ENCODE results near the gene ARHGEF17. TPM values are rescaled to one million over a fixed set of nuclear protein-coding genes. Genes with fewer than 3 reads are reported as not detected.
"Not testable (repeated sequence)": the region's sequence is repeated elsewhere in the genome, so short reads cannot be mapped to it uniquely, and the experiment has no call there.

Gene ARHGEF17
- total RNA-seq, 1 experiment from 2014 or later = 19.9 TPM

DNA sequence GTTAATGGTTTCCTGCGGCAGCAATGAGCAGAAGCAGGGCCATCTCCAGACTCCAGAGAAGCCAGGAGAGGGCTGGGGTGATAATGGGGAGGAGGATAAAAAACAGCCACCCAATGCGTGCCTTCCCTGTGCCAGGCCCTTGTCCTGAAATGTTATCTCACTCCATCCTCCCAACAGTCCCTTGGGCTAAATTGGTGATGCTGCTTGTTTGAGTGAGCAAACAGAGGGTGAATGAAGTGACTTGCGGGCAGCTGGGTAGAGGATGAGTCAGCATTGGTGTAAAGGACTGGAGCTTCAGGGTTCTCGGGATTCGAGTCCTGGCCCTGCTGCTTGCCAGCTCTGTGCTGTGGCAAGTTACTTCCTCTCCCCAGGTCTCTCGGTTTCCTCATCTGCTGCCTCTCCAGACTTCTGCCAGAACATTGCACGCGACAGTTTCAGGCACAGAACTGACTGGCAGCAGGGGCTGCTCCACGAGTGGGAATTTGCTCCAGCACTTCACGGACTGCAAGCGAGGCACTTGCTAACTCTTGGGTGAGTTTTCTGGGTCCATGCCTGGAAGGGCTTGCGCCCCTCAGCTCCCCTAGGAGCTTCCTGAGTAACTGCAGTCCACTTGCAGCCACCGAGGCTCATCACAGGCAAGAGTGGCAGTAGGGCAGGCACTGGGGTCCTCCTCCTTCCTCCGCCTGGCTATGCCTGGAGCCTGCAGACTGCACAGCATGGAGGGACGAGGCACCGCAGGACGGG, 36.0 kb upstream of the ARHGEF17 start, which contains the start of gene P2RY6:
Gene P2RY6, plus strand, starts transcription at position 403 of the 744 bp plus-strand sequence. CDS start 24,181 bp downstream, outside the sequence.
- in situ Hi-C loops (cut with HindIII; ENCODE audit: low sequenced_read_pairs) = no loop called here
- DNase-seq (ENCODE audit: low spot score) = no peak

DNA sequence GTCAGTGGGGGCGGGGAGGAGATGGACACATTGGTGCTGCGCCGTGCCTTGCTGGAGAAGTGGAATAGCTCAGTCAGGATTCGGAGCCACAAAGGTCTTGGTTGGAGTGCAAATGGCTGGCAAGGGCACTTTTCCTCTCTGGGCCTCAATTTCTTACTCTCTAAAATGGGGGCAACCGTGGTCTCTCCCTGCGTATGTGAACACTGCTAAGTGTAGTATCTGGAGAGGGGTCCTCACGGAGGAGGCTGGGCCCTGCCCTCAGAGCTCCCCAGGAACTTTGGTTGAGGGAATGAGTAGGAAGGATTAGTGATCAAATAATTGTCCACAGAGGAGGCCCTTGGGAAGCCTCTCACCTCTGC, 35.4 kb upstream of the ARHGEF17 start:
- no peak for DNase-seq (ENCODE audit: low spot score)
- in situ Hi-C loops (cut with HindIII; ENCODE audit: low sequenced_read_pairs) = no loop called here

DNA sequence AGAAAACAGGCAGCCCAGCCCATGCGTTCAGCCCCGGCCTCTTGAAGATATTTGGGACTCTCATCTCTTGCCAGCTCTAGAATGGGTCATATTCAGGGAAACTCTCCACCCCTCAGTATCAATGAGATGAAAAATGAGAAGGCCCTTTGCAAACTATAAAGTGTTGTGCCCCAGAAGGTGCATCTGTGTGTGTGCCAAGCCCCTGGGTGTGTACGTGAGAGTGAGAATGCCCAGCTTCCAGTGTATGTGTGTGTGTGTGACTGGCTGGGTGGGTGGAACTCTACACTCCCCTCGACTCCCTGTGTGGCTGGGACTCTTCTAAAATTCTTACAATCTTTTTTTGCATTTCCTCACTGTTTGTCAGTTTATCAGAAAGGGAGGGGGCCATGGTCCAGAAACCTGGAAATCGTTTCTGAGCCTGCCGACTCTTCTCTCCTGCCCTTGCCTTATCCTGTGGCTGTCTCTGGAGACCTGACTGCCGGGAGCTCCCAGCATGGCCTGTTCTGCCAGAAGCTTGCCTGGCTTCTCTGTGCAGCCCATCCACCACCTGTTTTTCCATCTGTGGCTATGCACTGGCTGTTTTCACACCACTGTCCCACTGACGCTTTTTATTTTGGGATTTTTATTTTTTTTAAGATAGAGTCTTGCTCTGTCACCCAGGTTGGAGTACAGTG, 34.7 kb upstream of the ARHGEF17 start:
- in situ Hi-C loops (cut with HindIII; ENCODE audit: low sequenced_read_pairs) = no loop called here
- no peak for DNase-seq (ENCODE audit: low spot score)

DNA sequence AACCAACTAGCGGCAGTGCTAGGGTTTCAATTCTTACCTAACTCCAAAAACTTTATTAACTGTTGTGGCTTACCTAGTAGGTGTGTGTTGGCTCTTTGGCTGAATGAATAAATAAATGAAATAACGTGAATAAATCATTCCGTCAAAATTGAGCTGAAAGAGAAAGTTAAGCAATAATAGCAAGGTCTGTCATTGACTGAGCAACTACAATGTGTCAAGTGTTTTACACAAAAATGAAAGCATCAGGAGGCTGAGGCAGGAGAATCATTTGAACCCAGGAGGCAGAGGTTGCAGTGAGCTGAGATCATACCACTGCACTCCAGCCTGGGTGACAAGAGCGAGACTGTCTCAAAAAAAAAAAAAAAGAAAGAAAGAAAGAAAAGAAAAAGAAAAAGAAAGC, 33.9 kb upstream of the ARHGEF17 start:
- in situ Hi-C loops (cut with HindIII; ENCODE audit: low sequenced_read_pairs) = not testable (repeated sequence)

DNA sequence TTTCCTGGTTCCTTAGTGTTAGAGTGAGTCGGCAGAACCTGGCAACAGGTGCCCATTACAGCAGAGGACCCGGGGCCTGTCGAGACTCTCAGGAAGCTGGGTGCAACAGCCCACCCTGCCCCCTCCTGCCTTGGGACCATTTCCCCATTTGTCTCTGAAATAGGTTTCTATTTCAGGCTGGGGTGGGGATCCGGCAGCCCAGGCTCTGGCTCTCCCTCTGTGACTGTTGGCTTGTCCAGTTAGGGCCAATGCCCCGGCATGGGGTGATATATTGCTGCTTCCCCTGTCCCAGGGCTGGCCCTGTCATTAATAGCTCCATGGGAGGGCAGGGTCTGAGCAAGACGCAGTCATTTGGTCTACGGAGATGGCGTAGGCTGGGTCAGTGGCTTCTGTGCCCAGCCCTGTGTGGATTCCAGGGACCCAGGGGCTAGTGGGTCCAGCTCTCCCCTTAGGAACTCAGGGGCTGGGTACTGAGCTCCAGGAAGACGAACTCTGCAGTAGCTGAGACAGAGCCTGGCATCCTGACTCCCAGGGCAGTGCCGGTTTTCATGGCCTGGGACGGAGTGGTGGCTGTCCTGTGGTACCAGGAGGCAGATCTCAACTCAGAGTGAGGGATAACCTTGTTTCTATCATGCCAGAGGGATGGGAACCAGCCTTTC, 33.2 kb upstream of the ARHGEF17 start:
- no peak for DNase-seq (ENCODE audit: low spot score)
- in situ Hi-C loops (cut with HindIII; ENCODE audit: low sequenced_read_pairs) = no loop called here

More for the DNA sequence above, 33.9 kb upstream of the ARHGEF17 start:
- not testable (repeated sequence) for DNase-seq (ENCODE audit: low spot score)

DNA sequence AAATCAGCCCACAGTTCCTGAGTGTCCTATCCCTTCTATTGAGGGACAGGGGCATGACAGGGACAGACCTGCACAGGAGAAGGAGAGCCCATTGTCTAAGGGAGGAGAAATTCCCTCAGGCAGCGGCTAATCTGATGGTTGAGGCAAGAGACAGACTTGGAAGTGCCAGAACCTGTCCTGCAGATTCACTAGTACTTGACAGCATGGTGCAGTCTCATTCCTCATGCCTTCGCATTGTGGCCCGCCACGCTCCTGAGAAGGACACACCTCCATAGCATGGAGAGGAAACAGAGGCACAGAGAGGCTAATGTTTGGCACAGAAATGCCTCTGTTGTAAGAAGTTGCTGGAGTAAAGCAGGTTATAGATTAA, 32.7 kb upstream of the ARHGEF17 start:
- no peak for DNase-seq (ENCODE audit: low spot score)

DNA sequence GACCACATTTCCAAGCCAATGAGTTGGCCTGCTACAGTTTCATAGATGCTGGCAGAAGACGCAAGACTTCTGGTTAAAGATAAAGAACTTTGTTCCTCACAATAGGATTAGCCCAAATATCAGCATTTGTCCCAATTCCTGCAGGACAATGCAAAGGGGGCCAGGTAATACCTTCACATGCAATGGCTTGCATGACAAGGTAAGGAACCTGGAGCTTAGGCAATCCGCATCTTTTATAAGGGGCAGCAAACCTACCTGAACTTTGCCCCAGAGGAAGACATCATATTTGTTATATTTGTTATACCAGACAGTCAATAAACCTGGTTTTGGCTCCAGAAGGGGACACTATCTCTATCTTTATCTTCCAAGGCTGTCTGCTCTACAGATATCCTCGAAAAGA, 30.6 kb upstream of the ARHGEF17 start:
- in situ Hi-C loops (cut with HindIII; ENCODE audit: low sequenced_read_pairs) = no loop called here
- DNase-seq (ENCODE audit: low spot score) = no peak

More for the DNA sequence above, 32.7 kb upstream of the ARHGEF17 start:
- in situ Hi-C loops (cut with HindIII; ENCODE audit: low sequenced_read_pairs) = no loop called here

DNA sequence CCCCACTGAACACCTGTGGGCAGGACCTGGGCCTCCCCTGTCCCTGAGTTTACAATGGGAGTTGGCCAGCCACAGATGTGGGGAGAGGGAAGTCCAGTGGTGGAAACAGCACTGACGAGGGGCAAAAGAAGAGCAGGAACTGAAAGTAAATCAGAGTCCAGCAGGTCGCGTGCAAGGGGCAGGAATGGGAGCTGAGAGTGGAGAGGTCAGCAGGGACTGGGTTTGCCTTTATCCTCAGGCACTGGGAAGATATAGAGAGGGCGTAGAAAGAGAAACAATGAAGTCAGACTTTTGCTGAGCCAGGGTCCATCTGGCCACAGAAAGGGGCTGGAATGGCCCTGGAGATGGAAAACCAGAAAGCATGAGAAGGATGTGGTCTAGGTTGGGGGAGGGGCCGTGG, 27.4 kb upstream of the ARHGEF17 start:
- in situ Hi-C loops (cut with HindIII; ENCODE audit: low sequenced_read_pairs) = no loop called here
- DNase-seq (ENCODE audit: low spot score) = no peak

DNA sequence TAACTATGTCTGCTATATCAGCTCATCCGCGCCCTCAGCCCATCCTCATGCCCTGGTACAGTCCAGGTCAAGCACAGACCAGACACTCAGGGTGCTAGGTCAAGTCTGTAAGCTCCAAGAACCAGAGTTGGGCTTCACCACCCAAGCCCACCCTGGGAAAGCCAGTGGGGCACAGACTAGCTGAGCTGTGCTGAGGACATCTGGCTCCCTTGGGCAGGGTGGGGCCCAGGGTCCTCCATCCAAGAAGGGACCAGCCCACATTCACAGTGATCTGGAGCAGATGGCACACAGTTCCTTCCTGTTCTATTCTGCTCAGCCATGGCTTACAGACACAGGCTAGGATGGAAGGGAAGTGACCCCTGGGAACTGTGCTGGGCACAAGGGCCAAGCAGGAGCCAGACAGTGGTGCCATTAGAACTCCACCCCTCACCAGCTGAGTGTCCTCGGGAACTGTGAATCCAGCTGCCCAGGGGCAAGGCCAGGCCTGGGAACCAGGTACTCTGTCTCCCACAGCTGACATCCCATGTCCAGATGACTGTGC, 26.8 kb upstream of the ARHGEF17 start:
- DNase-seq (ENCODE audit: low spot score) = no peak
- in situ Hi-C loops (cut with HindIII; ENCODE audit: low sequenced_read_pairs) = no loop called here

DNA sequence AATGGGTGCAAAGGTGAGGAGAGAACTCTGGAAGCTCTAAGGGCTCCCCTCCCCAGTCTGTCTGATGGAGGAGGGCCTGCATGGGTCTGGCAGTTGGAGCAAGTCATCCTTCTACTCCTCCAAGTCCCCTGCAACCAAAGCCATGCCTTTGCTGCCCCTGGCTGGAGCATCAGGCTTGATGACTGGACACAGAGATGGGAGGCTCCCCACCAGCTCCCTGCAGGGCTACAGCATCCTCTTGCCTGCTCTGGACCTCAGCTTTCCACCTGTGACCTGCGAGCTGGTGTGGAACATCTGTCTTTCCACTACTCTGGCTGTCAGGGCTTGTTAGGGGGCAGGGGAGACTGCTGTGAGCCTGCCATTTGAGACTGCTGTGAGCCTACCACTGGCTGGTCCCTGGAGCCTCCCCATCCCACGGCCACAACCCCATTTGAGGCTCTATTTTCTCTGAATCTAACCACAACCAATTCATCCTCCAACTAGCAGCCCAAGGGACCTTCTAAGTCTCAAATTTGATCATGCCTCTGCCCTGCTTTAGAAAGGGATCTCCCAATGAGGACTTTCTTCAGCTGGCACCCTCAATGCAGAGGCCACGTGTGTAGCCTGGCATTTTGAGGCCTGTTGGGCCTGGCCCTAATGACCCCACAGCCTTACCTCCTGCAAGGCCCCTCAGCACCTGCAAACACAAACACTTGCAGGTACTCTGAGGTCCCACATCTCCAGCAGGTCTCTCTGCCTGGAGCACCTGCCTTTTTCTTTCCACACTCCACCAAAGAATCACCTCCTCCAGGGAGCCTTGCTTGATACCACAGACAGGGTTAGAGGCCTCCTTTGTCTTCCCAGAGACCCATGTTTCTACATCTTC, 26.0 kb upstream of the ARHGEF17 start:
- in situ Hi-C loops (cut with HindIII; ENCODE audit: low sequenced_read_pairs) = no loop called here
- no peak for DNase-seq (ENCODE audit: low spot score)

DNA sequence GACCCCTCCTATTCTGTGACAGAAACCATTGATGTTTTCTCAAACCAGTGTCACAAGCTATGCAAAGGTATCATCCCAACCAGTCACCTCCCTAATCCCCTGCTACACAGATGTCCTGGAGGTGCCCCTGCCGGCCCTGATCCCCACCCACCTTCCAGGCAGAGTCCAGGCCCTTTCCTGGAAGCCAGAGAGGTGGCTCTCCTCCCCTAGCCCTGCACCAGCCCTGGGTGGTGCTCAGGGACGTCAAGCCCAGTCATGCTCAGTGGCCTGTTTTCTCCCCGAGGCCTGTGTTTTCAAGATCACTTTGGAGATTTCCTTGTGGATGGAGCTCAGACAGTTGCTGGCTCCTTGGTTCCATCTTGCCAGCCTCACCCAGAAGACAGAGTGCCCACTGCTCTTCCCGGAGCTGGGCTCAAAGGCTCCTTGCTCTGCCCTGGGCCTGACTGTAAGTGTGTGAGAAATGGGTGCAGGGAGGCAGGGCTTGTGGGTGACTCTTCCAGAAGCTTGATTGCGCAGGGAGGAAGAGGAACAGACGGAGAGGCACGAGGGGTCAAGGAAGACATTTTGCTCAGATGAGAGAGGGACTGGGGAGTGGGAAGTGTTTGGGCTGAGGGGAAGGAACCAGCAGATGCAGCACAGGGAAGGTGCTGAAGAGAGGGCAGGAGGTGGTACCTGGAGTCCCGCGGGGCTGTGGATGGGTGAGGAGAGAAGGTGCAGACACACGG, 24.6 kb upstream of the ARHGEF17 start:
- in situ Hi-C loops (cut with HindIII; ENCODE audit: low sequenced_read_pairs) = no loop called here
- DNase-seq (ENCODE audit: low spot score) = no peak

DNA sequence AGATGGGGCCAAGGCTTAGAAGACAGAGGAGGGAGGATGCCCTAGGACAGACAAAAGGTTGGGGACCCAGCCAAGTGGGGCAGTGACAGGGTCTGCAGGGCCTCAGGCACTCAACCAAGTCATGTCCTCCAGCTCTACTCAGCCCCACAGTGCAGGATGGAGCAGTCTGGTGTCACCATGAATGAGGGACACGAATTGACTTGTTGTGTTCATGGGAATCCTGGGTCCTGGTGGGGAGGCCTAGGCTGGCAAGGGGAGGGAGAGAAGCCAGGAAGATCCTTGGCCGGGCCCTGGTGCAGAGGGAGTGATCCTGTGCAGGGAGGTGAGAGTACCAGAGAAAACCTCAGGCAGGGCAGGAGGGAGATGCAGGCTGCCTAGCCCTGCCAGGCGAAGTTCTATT, 24.0 kb upstream of the ARHGEF17 start:
- in situ Hi-C loops (cut with HindIII; ENCODE audit: low sequenced_read_pairs) = no loop called here

DNA sequence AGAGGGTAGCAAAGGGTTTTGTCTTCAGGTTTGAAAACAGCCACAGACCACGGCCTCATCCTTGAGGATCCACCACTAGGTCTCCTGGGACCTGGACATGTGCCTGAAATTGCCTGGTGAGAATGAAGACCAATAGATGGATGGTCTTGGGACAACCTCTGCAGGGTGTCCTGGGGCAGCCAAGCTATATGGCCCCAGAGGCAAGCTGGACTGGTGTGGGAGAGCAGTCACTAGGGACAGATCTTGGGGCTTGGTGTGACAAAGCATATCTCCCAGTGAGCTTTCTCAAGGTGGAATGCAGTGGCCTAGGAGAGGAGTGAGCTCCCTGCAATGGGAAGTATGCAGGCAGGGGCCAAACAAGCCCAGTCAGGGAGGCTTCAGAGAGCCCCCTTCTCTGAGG, 22.4 kb upstream of the ARHGEF17 start:
- DNase-seq (ENCODE audit: low spot score) = no peak
- in situ Hi-C loops (cut with HindIII; ENCODE audit: low sequenced_read_pairs) = no loop called here

More for the DNA sequence above, 24.0 kb upstream of the ARHGEF17 start:
- no peak for DNase-seq (ENCODE audit: low spot score)

DNA sequence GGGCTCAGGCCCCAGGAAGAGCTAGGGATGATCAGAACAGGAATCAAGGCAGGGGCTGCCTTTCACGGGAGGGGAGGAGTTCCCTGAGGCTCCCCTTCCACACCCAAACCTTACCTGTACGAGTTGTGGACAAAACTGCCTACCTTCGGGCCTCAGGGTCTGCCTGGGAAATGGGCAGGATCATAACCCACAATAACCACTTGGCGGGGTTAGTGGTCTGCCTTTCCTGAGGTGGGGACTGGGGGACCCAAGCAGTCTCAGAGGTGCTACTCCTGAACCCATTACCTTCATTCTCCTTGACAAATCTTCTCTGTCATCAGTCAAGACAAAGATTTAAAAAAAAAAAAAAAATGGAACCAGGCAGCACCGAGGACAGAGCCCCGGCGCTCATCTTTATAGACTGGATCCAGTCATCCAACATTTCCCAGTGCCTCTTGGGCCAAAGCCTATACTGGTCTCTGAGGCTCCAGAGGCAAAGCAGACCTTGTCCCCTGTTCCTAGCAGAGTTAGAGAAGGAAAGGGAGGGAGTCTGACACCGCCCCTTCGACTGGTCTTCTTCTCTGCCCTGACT, 21.8 kb upstream of the ARHGEF17 start:
- in situ Hi-C loops (cut with HindIII; ENCODE audit: low sequenced_read_pairs) = no loop called here
- no peak for DNase-seq (ENCODE audit: low spot score)

DNA sequence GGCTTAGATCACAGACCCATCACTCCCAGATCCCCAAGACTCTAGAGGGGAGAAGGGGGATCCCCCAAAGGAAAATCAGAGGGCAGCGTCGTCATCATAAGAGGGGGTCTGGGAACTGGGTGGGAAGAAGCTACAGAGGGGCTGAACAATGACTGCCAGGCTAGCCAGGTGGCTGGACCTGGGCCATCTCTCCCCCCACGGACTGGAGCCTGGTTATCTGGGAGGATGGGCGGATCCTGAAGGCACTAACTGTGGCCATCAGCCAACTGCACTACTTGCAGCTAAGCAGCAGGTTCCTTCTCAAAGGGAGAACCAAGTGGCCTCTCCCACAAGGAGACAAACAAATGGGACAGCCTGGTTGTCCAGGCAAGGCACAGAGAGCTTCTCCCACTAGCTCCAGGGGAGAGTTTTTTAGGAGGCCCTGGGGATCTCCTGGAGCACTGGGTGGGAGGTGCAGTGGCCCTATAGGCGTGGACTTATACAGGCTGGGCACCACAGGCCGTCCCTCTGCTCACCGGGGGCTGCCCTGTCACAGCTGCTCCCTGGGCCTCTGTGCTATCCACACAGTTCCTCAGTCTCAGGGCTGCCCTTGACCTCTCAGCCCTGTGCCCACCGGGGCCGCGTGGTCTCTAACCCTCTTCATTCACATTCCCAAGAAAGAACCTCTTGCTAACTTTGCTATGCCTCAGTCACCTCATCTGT, 20.5 kb upstream of the ARHGEF17 start:
- in situ Hi-C loops (cut with HindIII; ENCODE audit: low sequenced_read_pairs) = no loop called here
- no peak for DNase-seq (ENCODE audit: low spot score)

DNA sequence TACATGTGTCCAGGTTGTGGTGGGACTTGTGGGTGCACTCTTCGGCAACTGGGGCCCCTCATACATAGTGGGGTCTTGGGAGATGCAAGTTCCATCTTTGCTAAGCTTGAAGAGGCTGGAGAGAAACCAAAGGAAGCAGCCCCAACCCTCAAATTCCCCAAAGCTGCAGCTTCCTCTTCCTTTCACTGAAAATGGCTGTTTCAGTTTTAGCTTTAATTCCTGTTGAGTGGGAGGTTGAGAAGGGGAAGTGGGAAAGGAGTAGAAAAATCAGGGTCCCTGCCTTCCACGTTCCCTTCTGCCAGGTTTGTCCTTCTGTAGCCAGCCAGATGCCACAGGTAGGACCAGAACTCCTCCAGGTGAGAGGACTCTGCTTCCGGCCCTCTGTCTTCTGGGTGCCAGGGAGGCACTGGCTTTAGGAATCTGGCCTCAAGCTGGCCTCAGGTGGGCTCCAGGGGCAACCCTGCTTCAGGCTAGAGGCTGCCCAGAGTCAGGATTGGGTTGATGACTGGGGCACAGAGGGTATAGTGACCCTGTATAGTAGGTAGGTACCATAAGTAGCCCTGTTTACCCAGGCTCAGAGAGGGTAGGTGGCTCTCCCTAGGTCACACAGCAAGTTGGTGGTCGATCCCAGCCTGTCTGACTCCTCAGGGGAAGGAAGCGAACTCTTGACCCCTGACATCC, 19.7 kb upstream of the ARHGEF17 start:
- no peak for DNase-seq (ENCODE audit: low spot score)
- in situ Hi-C loops (cut with HindIII; ENCODE audit: low sequenced_read_pairs) = no loop called here
